PC-9 (cell line): ENCODE measurements around the gene DOCK4. TPM values are rescaled to one million over a fixed set of nuclear protein-coding genes. Genes with fewer than 3 reads are reported as not detected.

Source experiments
- BruUV-seq: library from RNA; stranded (reverse); fragments of 400-500 nt; replicated peaks from 2 replicates; lab custom pipeline; 2021; lab: Mats Ljungman, UMichigan
- CTCF ChIA-PET: fragments of 300-600 bp; sonication (Branson Sonifier 250); formaldehyde crosslinking; loops from one replicate; lab custom pipeline; 2022; ENCODE audit warnings: antibody characterized with exemption; lab: Charles Lee
- POLR2A ChIA-PET: fragments of 300-600 bp; sonication (Branson Sonifier 250); formaldehyde crosslinking; loops from one replicate; lab custom pipeline; 2022; ENCODE audit warnings: antibody characterized with exemption; ENCODE audit not compliant: unreplicated experiment; lab: Charles Lee
- DNase-seq, 2 experiments: peaks; one replicate each; pipeline versions ENCODE4 v3.0.0 to v3.0.0-alpha.2; 2015 to 2022; ENCODE audit warnings: mixed read lengths in 1 of 2
- H2AFZ ChIP-seq: fragments of 200-600 bp; sonication (generic); 2 replicates; pipeline ENCODE4 v1.8.1; 2017; ENCODE audit warnings: antibody characterized with exemption
- H3F3A ChIP-seq: fragments of 200-600 bp; sonication (generic); 2 replicates; pipeline ENCODE4 v1.8.1; 2017; ENCODE audit warnings: antibody characterized with exemption, mild to moderate bottlenecking, low read depth; ENCODE audit not compliant: insufficient read depth
- H3K27ac ChIP-seq: fragments of 200-600 bp; sonication (generic); 2 replicates; pipeline ENCODE4 v1.6.1; 2016; ENCODE audit warnings: mixed run types
- H3K27me3 ChIP-seq: fragments of 200-600 bp; sonication (generic); 2 replicates; pipeline ENCODE4 v1.6.1; 2016; ENCODE audit warnings: low read depth, mixed run types; ENCODE audit not compliant: insufficient read depth
- H3K36me3 ChIP-seq: fragments of 200-600 bp; sonication (generic); 2 replicates; pipeline ENCODE4 v1.6.1; 2016; ENCODE audit warnings: low read depth, mixed run types
- H3K4me1 ChIP-seq: fragments of 200-600 bp; sonication (generic); replicated peaks from 2 replicates; pipeline ENCODE4 v1.6.1; 2016; ENCODE audit warnings: mixed run types; ENCODE audit not compliant: insufficient read depth
- H3K4me2 ChIP-seq: fragments of 200-600 bp; sonication (generic); 2 replicates; pipeline ENCODE4 v1.6.1; 2017; ENCODE audit warnings: mixed run types
- H3K4me3 ChIP-seq: fragments of 200-600 bp; sonication (generic); 2 replicates; pipeline ENCODE4 v1.6.1; 2016; ENCODE audit warnings: mixed run types
- H3K79me2 ChIP-seq: fragments of 200-600 bp; sonication (generic); 2 replicates; pipeline ENCODE4 v1.6.1; 2017; ENCODE audit warnings: low read depth, mixed run types
- H3K9me2 ChIP-seq: fragments of 200-600 bp; sonication (generic); 2 replicates; pipeline ENCODE4 v1.8.1; 2017; ENCODE audit warnings: mild to moderate bottlenecking; ENCODE audit not compliant: insufficient read depth
- H3K9me3 ChIP-seq: fragments of 200-600 bp; sonication (generic); 2 replicates; pipeline ENCODE4 v1.8.1; 2016; ENCODE audit warnings: low read depth; ENCODE audit not compliant: insufficient read depth
- H4K20me1 ChIP-seq: fragments of 200-600 bp; sonication (generic); 2 replicates; pipeline ENCODE4 v1.8.1; 2017; ENCODE audit not compliant: insufficient read depth
- CTCF ChIP-seq: fragments of 200-600 bp; sonication (generic); conservative IDR thresholded peaks from 2 replicates; pipeline ENCODE4 v1.6.1; 2017; ENCODE audit warnings: mixed run types, antibody characterized with exemption, mild to moderate bottlenecking, moderate library complexity
- EZH2 ChIP-seq: fragments of 200-600 bp; sonication (generic); IDR thresholded peaks from 2 replicates; pipeline ENCODE4 v1.8.0; 2017; ENCODE audit warnings: antibody characterized with exemption, low read depth
- intact Hi-C: fragments of 100-400 bp; cut with micrococcal nuclease; formaldehyde crosslinking; loops from one replicate; pipeline ENCODE4 v1.10.0; 2022; ENCODE audit not compliant: unreplicated experiment
- total RNA-seq: library from RNA; stranded (reverse); gene quantifications from 2 replicates; pipeline ENCODE4 v1.2.3, GENCODE V29; 2021

DOCK4 gene
- total RNA-seq, 1 experiment from 2014 or later = 0.98 TPM

- Histone ChIP-seq H3F3A (no peaks in the 10 kb centered on the region), H3K9me3 (no peaks in the 10 kb centered on the region), H2AFZ (no peak overlapping the region), H3K79me2 (no peaks in the 10 kb centered on the region), H3K4me1 (no peaks in the 10 kb centered on the region), H3K4me2 (no peak overlapping the region), H3K27me3 (no peaks in the 10 kb centered on the region), H3K9me2 (no peaks in the 10 kb centered on the region), H3K36me3 (no peaks in the 10 kb centered on the region), H4K20me1 (no peaks in the 10 kb centered on the region), H3K27ac (no peak overlapping the region), H3K4me3 (no peak overlapping the region)
- ChIA-PET CTCF (no interaction called here), POLR2A (no interaction called here)
- intact Hi-C loops = loop anchor here (10.0 kb wide), 1 partner anchor 420 kb away; no protein-coding TSS in a partner anchor
- no peak for TF ChIP-seq EZH2
- TF ChIP-seq CTCF = no peak
- DNase-seq = no peak
- BruUV-seq = no TSS peak
These were observed 131.7 kb downstream of the DOCK4 start for GRCh38 chr7:112074464-112074863.

- no peak overlapping the region for H3K4me2 ChIP-seq
- no peak overlapping the region for H3K27ac ChIP-seq
- no TSS peak for BruUV-seq
- CTCF ChIA-PET = no interaction called here
- no peak overlapping the region for H3K4me3 ChIP-seq
- TF ChIP-seq CTCF (no peak), EZH2 (no peak)
- POLR2A ChIA-PET = interaction anchor here (0.6 kb wide), 2 partner anchors 20 to 407 kb away, joined by 5 to 6 read pairs; no protein-coding TSS in a partner anchor
- H3K9me3 ChIP-seq = no peaks in the 10 kb centered on the region
- intact Hi-C loops = loop anchor here (10.0 kb wide), 1 partner anchor 421 kb away; no protein-coding TSS in a partner anchor
- H2AFZ ChIP-seq = no peak overlapping the region
- H3K4me1 ChIP-seq = no peaks in the 10 kb centered on the region
- no peaks in the 10 kb centered on the region for H3F3A ChIP-seq
- H3K79me2 ChIP-seq = no peaks in the 10 kb centered on the region
- DNase-seq = no peak
- H3K9me2 ChIP-seq = no peaks in the 10 kb centered on the region
- H4K20me1 ChIP-seq = no peaks in the 10 kb centered on the region
- no peaks in the 10 kb centered on the region for H3K36me3 ChIP-seq
- H3K27me3 ChIP-seq = no peaks in the 10 kb centered on the region
These were observed 132.7 kb downstream of the DOCK4 start for GRCh38 chr7:112073530-112073929.

- Histone ChIP-seq H4K20me1 (no peaks in the 10 kb centered on the region), H3K4me2 (no peak overlapping the region), H2AFZ (no peak overlapping the region), H3K9me3 (no peaks in the 10 kb centered on the region), H3K27me3 (no peaks in the 10 kb centered on the region), H3K9me2 (no peaks in the 10 kb centered on the region), H3K27ac (no peak overlapping the region), H3K4me3 (no peak overlapping the region), H3F3A (no peaks in the 10 kb centered on the region), H3K79me2 (no peaks in the 10 kb centered on the region), H3K4me1 (no peaks in the 10 kb centered on the region), H3K36me3 (no peaks in the 10 kb centered on the region)
- DNase-seq = no peak
- ChIA-PET CTCF (no interaction called here), POLR2A (no interaction called here)
- intact Hi-C loops = loop anchor here (10.0 kb wide), 1 partner anchor 422 kb away; no protein-coding TSS in a partner anchor
- no TSS peak for BruUV-seq
- no peak for TF ChIP-seq EZH2
- no peak for TF ChIP-seq CTCF
These were observed 133.5 kb downstream of the DOCK4 start for GRCh38 chr7:112072541-112073245.
